Suprapubic skin (tissue), 4 donors: Measurements from ENCODE around the gene UBR2. TPM values are rescaled to one million over a fixed set of nuclear protein-coding genes. Genes with fewer than 3 reads are reported as not detected.
"Not testable (repeated sequence)": the region's sequence is repeated elsewhere in the genome, so short reads cannot be mapped to it uniquely, and the experiment has no call there.

Experiments
- DNase-seq, 2 donors: peaks; one replicate each; pipeline ENCODE4 v3.0.0-alpha.2; 2019; ENCODE audit warnings: low spot score in 2 of 2
- H3K27ac ChIP-seq: fragments of 200-600 bp; sonication (generic); one replicate; pipeline ENCODE4 v1.5.1; 2019
- H3K27me3 ChIP-seq: fragments of 200-600 bp; sonication (generic); one replicate; pipeline ENCODE4 v1.5.1; 2019
- H3K36me3 ChIP-seq: fragments of 200-600 bp; sonication (generic); one replicate; pipeline ENCODE4 v1.5.1; 2019
- H3K4me1 ChIP-seq: fragments of 200-600 bp; sonication (generic); one replicate; pipeline ENCODE4 v1.5.1; 2019
- H3K4me3 ChIP-seq: fragments of 200-600 bp; sonication (generic); one replicate; pipeline ENCODE4 v1.5.1; 2019; ENCODE audit warnings: mild to moderate bottlenecking
- H3K9me3 ChIP-seq: fragments of 200-600 bp; sonication (generic); one replicate; pipeline ENCODE4 v1.5.1; 2019
- EP300 ChIP-seq: sonication (generic); formaldehyde crosslinking; IDR thresholded peaks from one replicate; pipeline ENCODE4 v1.6.1; 2017; ENCODE audit warnings: antibody characterized with exemption
- POLR2A ChIP-seq, 2 donors: fragments of 450-650 bp; IDR thresholded peaks; one replicate each; pipeline ENCODE4 v1.6.1; 2017; ENCODE audit warnings: antibody characterized with exemption in 2 of 2, mild to moderate bottlenecking in 2 of 2, moderate library complexity in 2 of 2
- POLR2AphosphoS5 ChIP-seq, 3 donors: sonication (generic); formaldehyde crosslinking; IDR thresholded peaks; one replicate each; pipeline ENCODE4 v1.6.1; 2017; ENCODE audit warnings: antibody characterized with exemption in 3 of 3
- WGBS: methylation state at CpG from one replicate; pipeline ENCODE4 v1.1.5; 2018; 5-methylcytosine and 5-hydroxymethylcytosine counted together
- total RNA-seq, 4 donors: library from RNA; depleted of rRNA; stranded (reverse); fragments of >200 nt; gene quantifications; one replicate each; pipeline ENCODE4 v1.1.0, GENCODE V29; 2016
- TF ChIP-seq, protein P1 (sequence below), 2 donors: fragments of 200-600 bp in 1 of 2; fragments of 450-650 bp in 1 of 2; sonication (generic) in 1 of 2; IDR thresholded peaks; one replicate each; pipeline ENCODE4 v1.5.1; 2016 to 2019; ENCODE audit warnings: antibody characterized with exemption in 2 of 2, mild to moderate bottlenecking in 1 of 2, moderate library complexity in 1 of 2

The UBR2 gene
- total RNA-seq, 4 donors from 2014 or later = 18.5 to 37.9 (median 26.1) TPM

DNA sequence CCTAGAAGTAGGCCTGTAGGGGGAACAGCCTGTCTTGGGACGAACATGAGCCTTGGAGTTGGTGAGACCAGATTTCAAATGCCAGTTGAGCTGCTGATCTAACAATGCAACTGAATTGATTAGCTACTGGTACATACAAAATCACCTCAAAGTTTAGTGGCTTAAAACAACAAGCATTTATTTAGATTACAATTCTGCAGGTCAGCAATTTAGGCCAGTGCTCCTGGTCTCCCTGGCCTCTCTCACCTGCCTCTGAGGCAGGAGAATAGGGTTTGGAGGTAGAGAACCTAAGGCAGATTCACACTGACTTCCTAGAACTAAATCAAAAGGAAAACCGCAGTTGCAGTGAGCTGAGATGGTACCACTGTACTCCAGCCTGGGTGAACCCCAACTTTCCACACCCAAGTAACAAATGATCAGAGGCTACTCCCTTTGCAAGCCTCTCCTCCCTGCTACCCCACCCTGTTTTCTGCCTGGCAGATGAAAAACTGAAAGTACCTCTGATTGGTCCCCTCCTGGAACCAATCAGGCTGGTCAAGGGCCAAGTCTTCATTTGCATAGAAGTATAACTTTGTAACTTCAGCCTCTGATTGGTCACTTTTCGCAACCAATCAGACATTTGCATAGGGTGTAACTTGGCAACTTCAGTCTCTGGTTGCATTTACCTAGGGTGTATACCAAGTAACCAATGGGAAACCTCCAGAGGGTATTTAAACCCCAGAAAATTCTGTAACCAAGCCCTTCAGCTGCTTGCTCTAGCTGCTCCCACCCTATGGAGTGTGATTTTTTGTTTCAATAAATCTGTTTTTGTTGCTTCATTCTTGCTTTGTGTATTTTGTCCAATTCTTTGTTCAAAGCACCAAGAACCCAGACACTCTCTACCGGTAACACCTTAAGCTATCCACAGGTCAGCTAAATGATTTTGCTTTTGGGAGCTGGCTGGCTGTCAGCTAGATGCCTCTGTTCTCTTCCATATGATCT, 8.1 kb upstream of the UBR2 start:
- WGBS = 81% methylated on average over 4 of the region's 4 CpGs
- no peak for TF ChIP-seq POLR2A (IDR thresholded peaks at IDR 0.05)
- no peak for TF ChIP-seq EP300
- TF ChIP-seq POLR2AphosphoS5 (IDR thresholded peaks at IDR 0.05) = no peak
- TF ChIP-seq, protein P1, sequence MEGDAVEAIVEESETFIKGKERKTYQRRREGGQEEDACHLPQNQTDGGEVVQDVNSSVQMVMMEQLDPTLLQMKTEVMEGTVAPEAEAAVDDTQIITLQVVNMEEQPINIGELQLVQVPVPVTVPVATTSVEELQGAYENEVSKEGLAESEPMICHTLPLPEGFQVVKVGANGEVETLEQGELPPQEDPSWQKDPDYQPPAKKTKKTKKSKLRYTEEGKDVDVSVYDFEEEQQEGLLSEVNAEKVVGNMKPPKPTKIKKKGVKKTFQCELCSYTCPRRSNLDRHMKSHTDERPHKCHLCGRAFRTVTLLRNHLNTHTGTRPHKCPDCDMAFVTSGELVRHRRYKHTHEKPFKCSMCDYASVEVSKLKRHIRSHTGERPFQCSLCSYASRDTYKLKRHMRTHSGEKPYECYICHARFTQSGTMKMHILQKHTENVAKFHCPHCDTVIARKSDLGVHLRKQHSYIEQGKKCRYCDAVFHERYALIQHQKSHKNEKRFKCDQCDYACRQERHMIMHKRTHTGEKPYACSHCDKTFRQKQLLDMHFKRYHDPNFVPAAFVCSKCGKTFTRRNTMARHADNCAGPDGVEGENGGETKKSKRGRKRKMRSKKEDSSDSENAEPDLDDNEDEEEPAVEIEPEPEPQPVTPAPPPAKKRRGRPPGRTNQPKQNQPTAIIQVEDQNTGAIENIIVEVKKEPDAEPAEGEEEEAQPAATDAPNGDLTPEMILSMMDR (IDR thresholded peaks at IDR 0.05) = no peak
- DNase-seq = no peak
- H3K27me3 ChIP-seq = no peaks in the 10 kb centered on the region
- no peak overlapping the region for H3K4me3 ChIP-seq
- no peaks in the 10 kb centered on the region for H3K4me1 ChIP-seq
- H3K27ac ChIP-seq = no peak overlapping the region
- no peaks in the 10 kb centered on the region for H3K9me3 ChIP-seq
- no peaks in the 10 kb centered on the region for H3K36me3 ChIP-seq

GRCh38 chr6:42556462-42556861, 7.4 kb upstream of the UBR2 start:
- Histone ChIP-seq H3K36me3 (no peaks in the 10 kb centered on the region), H3K9me3 (no peaks in the 10 kb centered on the region), H3K4me3 (no peak overlapping the region), H3K27ac (no peak overlapping the region), H3K27me3 (no peaks in the 10 kb centered on the region), H3K4me1 (no peaks in the 10 kb centered on the region)
- TF ChIP-seq POLR2AphosphoS5 (IDR thresholded peaks at IDR 0.05) = no peak
- TF ChIP-seq, protein P1 (IDR thresholded peaks at IDR 0.05) = no peak
- TF ChIP-seq POLR2A (IDR thresholded peaks at IDR 0.05) = no peak
- no peak for TF ChIP-seq EP300
- 57% methylated on average over 4 of the region's 4 CpGs for WGBS
- no peak for DNase-seq

DNA sequence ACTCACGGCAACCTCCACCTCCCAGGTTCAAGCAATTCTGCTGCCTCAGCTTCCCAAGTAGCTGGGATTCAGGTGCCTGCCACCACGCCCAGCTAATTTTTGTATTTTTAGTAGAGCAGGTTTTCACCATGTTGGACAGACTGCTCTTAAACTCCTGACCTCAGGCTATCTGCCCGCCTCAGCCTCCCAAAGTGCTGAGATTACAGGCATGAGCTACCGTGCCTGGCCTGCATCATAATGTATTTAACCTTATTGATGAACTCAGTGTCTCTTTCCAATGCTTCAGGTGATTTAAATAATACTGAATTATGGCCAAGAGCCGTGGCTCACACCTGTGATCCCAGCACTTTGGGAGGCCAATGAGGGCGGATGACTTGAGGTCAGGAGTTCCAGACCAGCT, 4.6 kb upstream of the UBR2 start:
- H3K4me1 ChIP-seq, H3K36me3 ChIP-seq, H3K27me3 ChIP-seq, H3K4me3 ChIP-seq, H3K9me3 ChIP-seq, H3K27ac ChIP-seq, DNase-seq: not testable (repeated sequence)
- 66% methylated on average over 6 of the region's 6 CpGs for WGBS

DNA sequence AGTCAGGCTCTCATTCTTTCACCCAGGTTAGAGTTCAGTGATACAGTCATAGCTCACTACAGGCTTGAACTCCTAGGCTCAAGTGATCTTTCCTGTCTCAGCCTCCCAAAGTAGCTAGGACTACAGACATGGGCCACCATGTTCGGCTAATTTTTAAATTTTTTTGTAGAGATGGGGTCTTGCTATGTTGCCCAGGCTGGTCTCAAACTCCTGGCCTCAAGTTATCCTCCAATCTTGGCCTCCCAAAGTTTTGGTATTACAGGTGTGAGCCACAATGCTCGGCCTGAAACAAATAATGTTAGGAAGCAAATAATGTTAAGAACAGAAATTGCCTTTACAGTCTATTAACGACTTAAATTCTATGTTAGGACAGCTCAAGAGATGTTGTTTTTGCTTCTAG, 1.8 kb upstream of the UBR2 start:
- Histone ChIP-seq H3K27me3 (no peaks in the 10 kb centered on the region), H3K4me3 (no peak overlapping the region), H3K27ac (no peak overlapping the region), H3K9me3 (no peaks in the 10 kb centered on the region), H3K4me1 (peaks cover 10% of the 10 kb centered on the region), H3K36me3 (no peaks in the 10 kb centered on the region)
- no peak for TF ChIP-seq POLR2A (IDR thresholded peaks at IDR 0.05)
- TF ChIP-seq, protein P1 (IDR thresholded peaks at IDR 0.05) = no peak
- TF ChIP-seq EP300 = no peak
- no peak for TF ChIP-seq POLR2AphosphoS5 (IDR thresholded peaks at IDR 0.05)
- WGBS = 88% methylated on average over 3 of the region's 3 CpGs
- DNase-seq = no peak

- H3K27ac ChIP-seq = no peak overlapping the region
- H3K4me1 ChIP-seq = peaks cover 18% of the 10 kb centered on the region
- H3K4me3 ChIP-seq = no peak overlapping the region
- no peak for TF ChIP-seq EP300
- TF ChIP-seq, protein P1 (IDR thresholded peaks at IDR 0.05) = no peak
- no peak for TF ChIP-seq POLR2A (IDR thresholded peaks at IDR 0.05)
- TF ChIP-seq POLR2AphosphoS5 (IDR thresholded peaks at IDR 0.05) = no peak
- no peaks in the 10 kb centered on the region for H3K9me3 ChIP-seq
- no peaks in the 10 kb centered on the region for H3K36me3 ChIP-seq
- no peak for DNase-seq
- no peaks in the 10 kb centered on the region for H3K27me3 ChIP-seq
- 87% methylated on average over 6 of the region's 6 CpGs for WGBS
Observed at GRCh38 chr6:42562788-42563405, 932 bp upstream of the UBR2 start.
